Measurements from ENCODE around the gene PNPLA2.

DNA sequence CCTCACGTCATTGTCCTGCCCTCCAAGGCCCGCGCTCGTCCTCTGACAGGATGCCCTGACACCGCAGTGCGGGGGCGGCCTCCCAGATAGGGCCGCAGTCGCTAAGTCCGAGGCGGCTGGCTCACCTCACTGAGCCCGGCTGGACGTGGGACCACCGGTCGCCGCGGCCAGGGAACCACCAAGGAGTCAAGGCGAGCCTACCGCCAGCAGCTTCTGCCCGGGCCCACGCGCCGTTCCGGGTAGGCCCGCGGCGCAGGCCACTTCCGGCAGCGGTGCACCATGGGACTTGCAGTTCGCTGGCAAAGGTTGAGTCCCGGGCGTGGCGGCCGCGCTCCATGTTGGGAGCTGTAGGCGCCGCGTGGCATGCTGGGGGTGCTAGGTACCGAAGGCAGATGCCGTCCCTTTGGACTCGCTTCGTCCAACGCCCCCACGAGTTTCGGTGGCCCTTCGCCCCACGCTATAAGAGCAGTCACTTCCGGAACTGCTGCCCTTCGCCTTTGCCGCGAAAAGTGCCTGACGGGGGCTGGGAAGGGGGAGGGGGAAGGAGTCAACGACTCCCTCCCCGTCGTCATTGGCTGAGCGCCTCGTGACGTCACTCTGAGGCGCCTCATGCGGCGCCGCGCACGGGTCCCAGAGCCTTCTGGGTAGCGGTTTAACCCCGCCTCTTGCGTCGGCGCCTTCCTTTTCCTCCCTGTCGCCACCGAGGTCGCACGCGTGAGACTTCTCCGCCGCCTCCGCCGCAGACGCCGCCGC is 9.3 kb upstream of the PNPLA2 start, which contains the start of gene RPLP2:
- TF ChIP-seq, protein P1, sequence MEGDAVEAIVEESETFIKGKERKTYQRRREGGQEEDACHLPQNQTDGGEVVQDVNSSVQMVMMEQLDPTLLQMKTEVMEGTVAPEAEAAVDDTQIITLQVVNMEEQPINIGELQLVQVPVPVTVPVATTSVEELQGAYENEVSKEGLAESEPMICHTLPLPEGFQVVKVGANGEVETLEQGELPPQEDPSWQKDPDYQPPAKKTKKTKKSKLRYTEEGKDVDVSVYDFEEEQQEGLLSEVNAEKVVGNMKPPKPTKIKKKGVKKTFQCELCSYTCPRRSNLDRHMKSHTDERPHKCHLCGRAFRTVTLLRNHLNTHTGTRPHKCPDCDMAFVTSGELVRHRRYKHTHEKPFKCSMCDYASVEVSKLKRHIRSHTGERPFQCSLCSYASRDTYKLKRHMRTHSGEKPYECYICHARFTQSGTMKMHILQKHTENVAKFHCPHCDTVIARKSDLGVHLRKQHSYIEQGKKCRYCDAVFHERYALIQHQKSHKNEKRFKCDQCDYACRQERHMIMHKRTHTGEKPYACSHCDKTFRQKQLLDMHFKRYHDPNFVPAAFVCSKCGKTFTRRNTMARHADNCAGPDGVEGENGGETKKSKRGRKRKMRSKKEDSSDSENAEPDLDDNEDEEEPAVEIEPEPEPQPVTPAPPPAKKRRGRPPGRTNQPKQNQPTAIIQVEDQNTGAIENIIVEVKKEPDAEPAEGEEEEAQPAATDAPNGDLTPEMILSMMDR (conservative IDR thresholded peaks at IDR 0.05 in 1 of 2, IDR thresholded peaks at IDR 0.05 in 1 of 2; ENCODE audit: low read depth in 1 of 2, low read length in 2 of 2): no peak
- no peak for TF ChIP-seq EZH2 (IDR thresholded peaks at IDR 0.05; ENCODE audit: low read length, missing control alignments)
